ENCODE measurements around the gene ACP7.
A peak's percentile ranks its signal among the peaks of the same experiment; 100 is the strongest.
"Not testable (repeated sequence)": the region's sequence is repeated elsewhere in the genome, so short reads cannot be mapped to it uniquely, and the experiment has no call there.

The ACP7 gene

DNA sequence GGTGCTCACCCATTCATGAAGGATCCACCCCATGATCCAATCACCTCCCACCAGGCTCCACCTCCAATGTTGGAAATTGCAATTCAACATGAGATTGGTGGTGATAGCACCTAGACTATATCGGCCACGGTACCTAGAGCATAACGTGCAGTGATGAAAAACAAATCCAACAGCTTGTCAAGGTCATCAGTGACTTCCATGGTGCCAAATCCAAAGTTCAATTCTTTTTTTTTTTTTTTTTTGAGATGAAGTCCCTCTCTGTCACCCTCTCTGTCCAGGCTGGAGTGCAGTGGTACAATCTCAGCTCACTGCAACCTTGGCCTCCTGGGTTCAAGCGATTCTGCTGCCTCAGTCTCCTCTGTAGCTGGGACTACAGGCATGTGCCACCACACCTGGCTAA lies 17.1 kb upstream of the ACP7 start:
- DNase-seq, result no peak
- Histone ChIP-seq H2BK5ac (ENCODE audit: low read length) (no peak overlapping the region), H3K23ac (ENCODE audit: low read length) (no peak overlapping the region), H3K9ac (ENCODE audit: low read length) (no peak overlapping the region), H3K27ac (ENCODE audit: low read depth, low read length) (no peak overlapping the region), H4K5ac (ENCODE audit: low read length) (no peak overlapping the region), H4K8ac (ENCODE audit: low read depth, low read length) (no peak overlapping the region), H3K27me3 (ENCODE audit: insufficient read depth, low read length, poor library complexity) (no peaks in the 10 kb centered on the region), H3K79me1 (ENCODE audit: low read length) (no peaks in the 10 kb centered on the region), H3K4me1 (ENCODE audit: control insufficient read depth, low read depth, low read length) (no peaks in the 10 kb centered on the region), H3K4me3 (ENCODE audit: low read length) (no peak overlapping the region), H3K4ac (ENCODE audit: low read depth, low read length) (no peak overlapping the region), H3K56ac (ENCODE audit: low read length) (no peak overlapping the region), H3K79me2 (ENCODE audit: control insufficient read depth, insufficient read depth, low read length) (no peaks in the 10 kb centered on the region), H2BK120ac (ENCODE audit: low read depth, low read length) (no peak overlapping the region), H3K36me3 (ENCODE audit: control insufficient read depth, insufficient read depth, low read length) (no peaks in the 10 kb centered on the region), H3K4me2 (ENCODE audit: low read length) (no peak overlapping the region), H2BK15ac (replicated peaks; ENCODE audit: low read depth) (no peak overlapping the region), H3K18ac (ENCODE audit: low read length) (no peak overlapping the region), H2AK5ac (ENCODE audit: low read length) (no peak overlapping the region)
- WGBS (ENCODE audit: extremely low coverage, insufficient coverage, low lambda C conversion rate), result no CpG with 5 or more reads among the region's 4 CpGs

DNA sequence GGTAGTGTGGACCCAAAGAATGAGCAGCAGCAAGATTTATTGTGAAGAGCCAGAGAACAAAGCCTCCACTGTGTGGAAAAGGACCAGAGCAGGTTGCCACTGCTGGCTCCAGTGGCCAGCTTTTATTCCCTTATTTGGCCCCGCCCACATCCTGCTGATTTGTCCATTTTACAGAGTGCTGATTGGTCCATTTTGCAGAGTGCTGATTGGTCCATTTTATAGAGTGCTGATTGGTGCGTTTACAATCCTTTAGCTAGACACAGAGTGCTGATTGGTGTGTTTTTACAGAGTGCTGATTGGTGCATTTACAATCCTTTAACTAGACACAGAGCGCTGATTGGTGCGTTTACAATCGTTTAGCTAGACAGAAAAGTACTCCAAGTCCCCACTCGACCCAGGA lies 15.9 kb upstream of the ACP7 start:
- H3K36me3 ChIP-seq (ENCODE audit: control insufficient read depth, insufficient read depth, low read length); H2BK5ac ChIP-seq (ENCODE audit: low read length); H3K27ac ChIP-seq (ENCODE audit: low read depth, low read length); H3K18ac ChIP-seq (ENCODE audit: low read length); H3K4ac ChIP-seq (ENCODE audit: low read depth, low read length); H3K4me1 ChIP-seq (ENCODE audit: control insufficient read depth, low read depth, low read length); H3K79me2 ChIP-seq (ENCODE audit: control insufficient read depth, insufficient read depth, low read length); H3K27me3 ChIP-seq (ENCODE audit: insufficient read depth, low read length, poor library complexity); H3K4me2 ChIP-seq (ENCODE audit: low read length); H4K8ac ChIP-seq (ENCODE audit: low read depth, low read length); H2BK15ac ChIP-seq (replicated peaks; ENCODE audit: low read depth); DNase-seq; H2AK5ac ChIP-seq (ENCODE audit: low read length); H3K9ac ChIP-seq (ENCODE audit: low read length); H2BK120ac ChIP-seq (ENCODE audit: low read depth, low read length); H3K23ac ChIP-seq (ENCODE audit: low read length); H3K79me1 ChIP-seq (ENCODE audit: low read length); H4K5ac ChIP-seq (ENCODE audit: low read length); H3K4me3 ChIP-seq (ENCODE audit: low read length); H3K56ac ChIP-seq (ENCODE audit: low read length): not testable (repeated sequence)
- WGBS (ENCODE audit: extremely low coverage, insufficient coverage, low lambda C conversion rate), result no CpG with 5 or more reads among the region's 6 CpGs

DNA sequence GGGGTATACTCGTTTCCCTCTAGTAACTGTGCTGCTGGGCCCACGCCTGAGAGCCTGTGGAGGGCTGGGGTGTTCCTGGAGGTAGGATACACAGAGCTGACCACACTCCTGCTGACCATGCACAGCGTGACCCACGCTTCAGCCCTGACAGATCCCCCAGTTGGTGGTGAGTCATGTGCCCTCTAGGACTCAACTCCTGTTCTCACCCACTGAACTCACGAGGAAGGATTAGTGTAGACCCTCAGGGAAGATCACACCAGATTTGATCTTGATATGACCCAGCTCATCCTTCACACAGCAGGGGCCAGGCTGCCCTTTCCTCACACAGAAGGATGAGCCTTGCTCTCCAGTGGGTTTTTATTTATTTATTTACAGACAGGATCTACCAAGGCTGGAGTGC lies 13.3 kb upstream of the ACP7 start:
- H3K27me3 ChIP-seq (ENCODE audit: insufficient read depth, low read length, poor library complexity), result no peaks in the 10 kb centered on the region
- H3K36me3 ChIP-seq (ENCODE audit: control insufficient read depth, insufficient read depth, low read length), result no peaks in the 10 kb centered on the region
- no peak overlapping the region for H3K18ac ChIP-seq (ENCODE audit: low read length)
- no peak overlapping the region for H3K4ac ChIP-seq (ENCODE audit: low read depth, low read length)
- no peak overlapping the region for H2BK5ac ChIP-seq (ENCODE audit: low read length)
- H3K27ac ChIP-seq (ENCODE audit: low read depth, low read length), result no peak overlapping the region
- no peak overlapping the region for H4K8ac ChIP-seq (ENCODE audit: low read depth, low read length)
- no peak overlapping the region for H3K4me3 ChIP-seq (ENCODE audit: low read length)
- H4K5ac ChIP-seq (ENCODE audit: low read length), result no peak overlapping the region
- no peak overlapping the region for H3K9ac ChIP-seq (ENCODE audit: low read length)
- H2BK120ac ChIP-seq (ENCODE audit: low read depth, low read length), result no peak overlapping the region
- no peak overlapping the region for H2AK5ac ChIP-seq (ENCODE audit: low read length)
- H3K79me2 ChIP-seq (ENCODE audit: control insufficient read depth, insufficient read depth, low read length), result no peaks in the 10 kb centered on the region
- DNase-seq, result peak; percentile 25
- H3K23ac ChIP-seq (ENCODE audit: low read length), result no peak overlapping the region
- no peak overlapping the region for H3K56ac ChIP-seq (ENCODE audit: low read length)
- no peak overlapping the region for H3K4me2 ChIP-seq (ENCODE audit: low read length)
- H3K4me1 ChIP-seq (ENCODE audit: control insufficient read depth, low read depth, low read length), result no peaks in the 10 kb centered on the region
- no peak overlapping the region for H2BK15ac ChIP-seq (replicated peaks; ENCODE audit: low read depth)
- no peaks in the 10 kb centered on the region for H3K79me1 ChIP-seq (ENCODE audit: low read length)
- WGBS (ENCODE audit: extremely low coverage, insufficient coverage, low lambda C conversion rate), result no CpG with 5 or more reads among the region's 5 CpGs

DNA sequence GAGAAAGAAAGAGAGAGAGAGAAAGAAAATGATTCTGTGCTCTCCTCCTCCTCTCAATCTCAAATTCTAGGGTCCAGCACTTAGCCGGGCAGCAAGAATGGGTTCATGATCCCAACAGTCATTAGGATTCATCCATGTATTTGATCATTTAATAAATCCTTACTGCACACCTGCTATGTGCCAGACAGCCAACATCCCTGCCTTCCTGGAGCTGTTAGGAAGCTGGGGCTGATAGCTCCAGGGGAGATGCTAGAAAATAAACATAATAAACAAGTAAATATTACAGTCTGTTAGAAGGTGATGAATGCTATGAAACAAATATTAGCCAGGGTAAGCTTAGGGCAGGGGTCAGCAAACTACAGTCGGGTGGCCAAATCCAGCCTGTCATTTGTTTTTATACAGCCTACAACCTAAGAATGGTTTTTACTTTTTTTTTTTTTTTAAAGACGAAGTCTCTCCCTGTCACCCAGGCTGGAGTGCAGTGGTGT lies 9.9 kb upstream of the ACP7 start:
- H3K4me1 ChIP-seq (ENCODE audit: control insufficient read depth, low read depth, low read length), result no peaks in the 10 kb centered on the region

DNA sequence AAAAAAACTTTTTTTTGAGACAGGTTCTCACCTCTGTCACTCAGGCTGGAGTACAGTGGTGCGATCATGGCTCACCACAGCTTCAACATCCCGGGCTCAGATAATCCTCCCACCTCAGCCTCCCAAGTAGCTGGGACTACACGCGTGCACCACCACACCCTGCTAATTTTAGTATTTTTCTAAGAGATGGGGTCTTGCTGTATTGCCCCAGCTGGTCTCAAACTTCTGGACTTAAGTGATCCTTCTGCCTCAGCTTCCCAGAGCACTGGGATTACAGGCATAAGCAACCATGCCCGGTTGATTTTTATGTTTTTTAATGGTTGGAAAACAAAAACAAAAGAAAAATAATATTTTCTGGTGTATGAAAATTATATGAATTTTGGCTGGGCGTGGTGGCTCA lies 9.2 kb upstream of the ACP7 start:
- H3K9ac ChIP-seq (ENCODE audit: low read length), result no peak overlapping the region
- no peak overlapping the region for H3K4me3 ChIP-seq (ENCODE audit: low read length)
- H4K8ac ChIP-seq (ENCODE audit: low read depth, low read length), result no peak overlapping the region
- H3K27me3 ChIP-seq (ENCODE audit: insufficient read depth, low read length, poor library complexity), result no peaks in the 10 kb centered on the region
- H3K27ac ChIP-seq (ENCODE audit: low read depth, low read length), result no peak overlapping the region
- H3K4ac ChIP-seq (ENCODE audit: low read depth, low read length), result no peak overlapping the region
- H4K5ac ChIP-seq (ENCODE audit: low read length), result no peak overlapping the region
- no peak overlapping the region for H2BK15ac ChIP-seq (replicated peaks; ENCODE audit: low read depth)
- H3K79me2 ChIP-seq (ENCODE audit: control insufficient read depth, insufficient read depth, low read length), result no peaks in the 10 kb centered on the region
- H2BK120ac ChIP-seq (ENCODE audit: low read depth, low read length), result no peak overlapping the region
- no peak overlapping the region for H3K18ac ChIP-seq (ENCODE audit: low read length)
- H3K4me1 ChIP-seq (ENCODE audit: control insufficient read depth, low read depth, low read length), result no peaks in the 10 kb centered on the region
- no peak overlapping the region for H2AK5ac ChIP-seq (ENCODE audit: low read length)
- no peak overlapping the region for H3K4me2 ChIP-seq (ENCODE audit: low read length)
- H2BK5ac ChIP-seq (ENCODE audit: low read length), result no peak overlapping the region
- H3K56ac ChIP-seq (ENCODE audit: low read length), result no peak overlapping the region
- no CpG with 5 or more reads among the region's 6 CpGs for WGBS (ENCODE audit: extremely low coverage, insufficient coverage, low lambda C conversion rate)
- H3K23ac ChIP-seq (ENCODE audit: low read length), result no peak overlapping the region
- DNase-seq, result no peak
- H3K79me1 ChIP-seq (ENCODE audit: low read length), result no peaks in the 10 kb centered on the region
- H3K36me3 ChIP-seq (ENCODE audit: control insufficient read depth, insufficient read depth, low read length), result no peaks in the 10 kb centered on the region

More for the DNA sequence above, 9.9 kb upstream of the ACP7 start:
- Histone ChIP-seq H2AK5ac (ENCODE audit: low read length) (no peak overlapping the region), H3K9ac (ENCODE audit: low read length) (no peak overlapping the region), H3K4ac (ENCODE audit: low read depth, low read length) (no peak overlapping the region), H2BK120ac (ENCODE audit: low read depth, low read length) (no peak overlapping the region), H2BK15ac (replicated peaks; ENCODE audit: low read depth) (no peak overlapping the region), H3K36me3 (ENCODE audit: control insufficient read depth, insufficient read depth, low read length) (no peaks in the 10 kb centered on the region), H3K18ac (ENCODE audit: low read length) (no peak overlapping the region), H3K56ac (ENCODE audit: low read length) (no peak overlapping the region), H3K27ac (ENCODE audit: low read depth, low read length) (no peak overlapping the region), H3K4me2 (ENCODE audit: low read length) (no peak overlapping the region), H3K4me3 (ENCODE audit: low read length) (no peak overlapping the region), H2BK5ac (ENCODE audit: low read length) (no peak overlapping the region), H3K79me1 (ENCODE audit: low read length) (no peaks in the 10 kb centered on the region), H4K8ac (ENCODE audit: low read depth, low read length) (no peak overlapping the region), H3K79me2 (ENCODE audit: control insufficient read depth, insufficient read depth, low read length) (no peaks in the 10 kb centered on the region), H3K27me3 (ENCODE audit: insufficient read depth, low read length, poor library complexity) (no peaks in the 10 kb centered on the region), H3K23ac (ENCODE audit: low read length) (no peak overlapping the region), H4K5ac (ENCODE audit: low read length) (no peak overlapping the region)
- WGBS (ENCODE audit: extremely low coverage, insufficient coverage, low lambda C conversion rate), result no CpG with 5 or more reads among the region's 3 CpGs
- DNase-seq, result no peak

DNA sequence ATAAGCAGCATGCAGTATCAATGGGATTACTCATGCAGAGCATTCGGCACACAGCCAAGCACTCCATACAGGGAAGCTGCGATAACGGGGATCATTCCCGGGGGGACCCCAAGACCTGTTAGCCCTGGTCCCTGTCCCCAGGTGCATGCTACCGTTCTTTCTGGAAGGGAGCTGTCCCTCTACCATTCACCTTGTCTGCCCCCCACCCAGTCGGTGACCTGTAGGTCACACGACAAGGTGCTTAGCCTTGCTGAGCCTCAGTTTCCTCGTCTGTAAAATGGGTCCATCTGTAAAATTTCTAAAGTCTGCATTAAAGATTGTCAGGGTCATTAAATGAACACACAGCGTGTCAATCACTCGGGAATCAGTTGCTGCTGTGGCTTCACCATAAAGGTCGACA lies 6.8 kb upstream of the ACP7 start:
- Histone ChIP-seq H3K79me1 (ENCODE audit: low read length) (no peaks in the 10 kb centered on the region), H3K36me3 (ENCODE audit: control insufficient read depth, insufficient read depth, low read length) (no peaks in the 10 kb centered on the region), H3K56ac (ENCODE audit: low read length) (no peak overlapping the region), H3K27me3 (ENCODE audit: insufficient read depth, low read length, poor library complexity) (no peaks in the 10 kb centered on the region), H3K4me3 (ENCODE audit: low read length) (no peak overlapping the region), H3K4ac (ENCODE audit: low read depth, low read length) (no peak overlapping the region), H2AK5ac (ENCODE audit: low read length) (no peak overlapping the region), H3K23ac (ENCODE audit: low read length) (no peak overlapping the region), H2BK5ac (ENCODE audit: low read length) (no peak overlapping the region), H4K5ac (ENCODE audit: low read length) (no peak overlapping the region), H3K4me2 (ENCODE audit: low read length) (no peak overlapping the region), H4K8ac (ENCODE audit: low read depth, low read length) (no peak overlapping the region), H3K18ac (ENCODE audit: low read length) (no peak overlapping the region), H3K9ac (ENCODE audit: low read length) (no peak overlapping the region), H3K27ac (ENCODE audit: low read depth, low read length) (no peak overlapping the region), H3K79me2 (ENCODE audit: control insufficient read depth, insufficient read depth, low read length) (no peaks in the 10 kb centered on the region), H3K4me1 (ENCODE audit: control insufficient read depth, low read depth, low read length) (no peaks in the 10 kb centered on the region), H2BK15ac (replicated peaks; ENCODE audit: low read depth) (no peak overlapping the region), H2BK120ac (ENCODE audit: low read depth, low read length) (no peak overlapping the region)
- no CpG with 5 or more reads among the region's 11 CpGs for WGBS (ENCODE audit: extremely low coverage, insufficient coverage, low lambda C conversion rate)
- no peak for DNase-seq
